Neural progenitor cell (in vitro differentiated cells): ENCODE results near the gene FHOD3.

Source experiments
- EZH2 ChIP-seq: fragments of 200-600 bp; sonication (generic); IDR thresholded peaks from 2 replicates; pipeline ENCODE4 v1.6.1; 2017; ENCODE audit warnings: antibody characterized with exemption, mild to moderate bottlenecking, moderate library complexity
- EZH2phosphoT487 ChIP-seq: fragments of 200-600 bp; sonication (generic); IDR thresholded peaks from 2 replicates; pipeline ENCODE4 v1.6.1; 2017; ENCODE audit warnings: antibody characterized with exemption
- TF ChIP-seq, protein P1 (sequence below): fragments of 200-600 bp; sonication (generic); IDR thresholded peaks from 2 replicates; pipeline ENCODE4 v1.5.1; 2017; ENCODE audit warnings: antibody characterized with exemption, mild to moderate bottlenecking

DNA sequence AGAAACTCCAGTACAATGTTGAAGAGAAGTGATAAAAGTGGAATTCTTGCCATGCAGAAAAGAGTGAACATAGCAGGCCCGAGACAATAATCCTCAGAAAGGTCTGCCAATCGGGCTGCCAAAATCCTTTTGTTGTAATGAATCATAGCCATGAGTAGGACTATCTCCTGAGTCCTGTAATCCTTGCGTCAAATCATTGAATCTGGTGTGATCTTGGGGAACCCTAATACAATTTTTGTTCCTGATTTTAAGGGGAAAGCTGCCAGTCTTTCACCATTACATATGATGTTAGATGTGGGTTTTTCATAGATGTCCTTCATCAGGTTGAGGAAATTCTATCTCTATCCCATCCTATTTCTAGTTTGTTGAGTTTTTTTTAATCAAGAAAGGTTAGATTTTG is 529.0 kb downstream of the FHOD3 start:
- TF ChIP-seq EZH2 (no peak), EZH2phosphoT487 (no peak)
- TF ChIP-seq, protein P1, sequence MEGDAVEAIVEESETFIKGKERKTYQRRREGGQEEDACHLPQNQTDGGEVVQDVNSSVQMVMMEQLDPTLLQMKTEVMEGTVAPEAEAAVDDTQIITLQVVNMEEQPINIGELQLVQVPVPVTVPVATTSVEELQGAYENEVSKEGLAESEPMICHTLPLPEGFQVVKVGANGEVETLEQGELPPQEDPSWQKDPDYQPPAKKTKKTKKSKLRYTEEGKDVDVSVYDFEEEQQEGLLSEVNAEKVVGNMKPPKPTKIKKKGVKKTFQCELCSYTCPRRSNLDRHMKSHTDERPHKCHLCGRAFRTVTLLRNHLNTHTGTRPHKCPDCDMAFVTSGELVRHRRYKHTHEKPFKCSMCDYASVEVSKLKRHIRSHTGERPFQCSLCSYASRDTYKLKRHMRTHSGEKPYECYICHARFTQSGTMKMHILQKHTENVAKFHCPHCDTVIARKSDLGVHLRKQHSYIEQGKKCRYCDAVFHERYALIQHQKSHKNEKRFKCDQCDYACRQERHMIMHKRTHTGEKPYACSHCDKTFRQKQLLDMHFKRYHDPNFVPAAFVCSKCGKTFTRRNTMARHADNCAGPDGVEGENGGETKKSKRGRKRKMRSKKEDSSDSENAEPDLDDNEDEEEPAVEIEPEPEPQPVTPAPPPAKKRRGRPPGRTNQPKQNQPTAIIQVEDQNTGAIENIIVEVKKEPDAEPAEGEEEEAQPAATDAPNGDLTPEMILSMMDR, result no peak
